WTC11 (cell line): ENCODE measurements around the gene MAP4K3. TPM values are rescaled to one million over a fixed set of nuclear protein-coding genes. Genes with fewer than 3 reads are reported as not detected.
A peak's percentile ranks its signal among the peaks of the same experiment; 100 is the strongest.

Experiments used
- ATAC-seq: fragments of 200-7000 bp; cut with Tn5 transposase; 2 replicates; pipeline ENCODE4 v1.10.0; 2021; ENCODE audit warnings: mild to moderate bottlenecking, moderate library complexity
- CTCF ChIA-PET: fragments of 300-600 bp; sonication (Branson Sonifier 250); formaldehyde crosslinking; loops from one replicate; lab custom pipeline; 2021; ENCODE audit warnings: antibody characterized with exemption; lab: Charles Lee
- POLR2A ChIA-PET: fragments of 350-600 bp; sonication (Branson Sonifier 250); formaldehyde crosslinking; loops from one replicate; lab custom pipeline; 2021; ENCODE audit warnings: antibody characterized with exemption; lab: Charles Lee
- DNase-seq: peaks from one replicate; pipeline ENCODE4 v3.0.0; 2021; ENCODE audit warnings: low spot score
- H3K27ac Mint-ChIP-seq: 2 replicates; pipeline ENCODE4 v1.8.0; 2021; ENCODE audit warnings: mixed read lengths
- H3K27me3 Mint-ChIP-seq: 2 replicates; pipeline ENCODE4 v1.8.0; 2021; ENCODE audit warnings: low read depth, mild to moderate bottlenecking, moderate library complexity, mixed read lengths
- H3K36me3 Mint-ChIP-seq: 2 replicates; pipeline ENCODE4 v1.8.0; 2021; ENCODE audit warnings: mixed read lengths
- H3K4me1 Mint-ChIP-seq: 2 replicates; pipeline ENCODE4 v1.8.0; 2022; ENCODE audit warnings: mixed read lengths
- H3K4me3 Mint-ChIP-seq: 2 replicates; pipeline ENCODE4 v1.8.0; 2021; ENCODE audit warnings: mild to moderate bottlenecking, moderate library complexity, mixed read lengths
- H3K9me3 Mint-ChIP-seq: 2 replicates; pipeline ENCODE4 v1.8.0; 2021; ENCODE audit warnings: mixed read lengths
- ARID4B ChIP-seq: sonication (generic); formaldehyde crosslinking; IDR thresholded peaks from 2 replicates; pipeline ENCODE4 v1.8.0; 2023; ENCODE audit warnings: missing genetic modification reagents, mild to moderate bottlenecking, borderline replicate concordance
- ATF1 ChIP-seq: sonication (generic); formaldehyde crosslinking; IDR thresholded peaks from 2 replicates; pipeline ENCODE4 v1.8.1; 2023; ENCODE audit warnings: mild to moderate bottlenecking, moderate library complexity, missing genetic modification reagents
- ATF6 ChIP-seq: sonication (generic); formaldehyde crosslinking; IDR thresholded peaks from 2 replicates; pipeline ENCODE4 v1.8.1; 2023; ENCODE audit warnings: mild to moderate bottlenecking, missing genetic modification reagents
- CBFB ChIP-seq: sonication (generic); formaldehyde crosslinking; IDR thresholded peaks from 2 replicates; pipeline ENCODE4 v1.8.1; 2022; ENCODE audit warnings: mild to moderate bottlenecking, low read depth, missing genetic modification reagents
- E2F4 ChIP-seq: sonication (generic); formaldehyde crosslinking; IDR thresholded peaks from 2 replicates; pipeline ENCODE4 v1.8.1; 2022; ENCODE audit warnings: low read depth, mild to moderate bottlenecking, moderate library complexity, missing genetic modification reagents, borderline replicate concordance
- FOXJ3 ChIP-seq: sonication (generic); formaldehyde crosslinking; IDR thresholded peaks from 2 replicates; pipeline ENCODE4 v1.9.0; 2021; ENCODE audit warnings: missing genetic modification reagents, mild to moderate bottlenecking, borderline replicate concordance
- FOXP4 ChIP-seq: sonication (generic); formaldehyde crosslinking; IDR thresholded peaks from 2 replicates; pipeline ENCODE4 v1.8.0; 2022; ENCODE audit warnings: mild to moderate bottlenecking, missing genetic modification reagents
- GABPB1 ChIP-seq: sonication (generic); formaldehyde crosslinking; IDR thresholded peaks from 2 replicates; pipeline ENCODE4 v1.8.1; 2023; ENCODE audit warnings: mild to moderate bottlenecking, missing genetic modification reagents
- IRF1 ChIP-seq: sonication (generic); formaldehyde crosslinking; IDR thresholded peaks from 2 replicates; pipeline ENCODE4 v1.8.0; 2023; ENCODE audit warnings: missing genetic modification reagents
- JAZF1 ChIP-seq: fragments of 250-450 bp; sonication (Bioruptor Pico); IDR thresholded peaks from 2 replicates; pipeline ENCODE4 v1.9.0; 2021; ENCODE audit warnings: moderate library complexity, mild to moderate bottlenecking, inconsistent platforms
- MLX ChIP-seq: sonication (generic); formaldehyde crosslinking; IDR thresholded peaks from 2 replicates; pipeline ENCODE4 v1.8.1; 2023; ENCODE audit warnings: mild to moderate bottlenecking, missing genetic modification reagents, moderate library complexity
- NFATC4 ChIP-seq: fragments of 250-450 bp; sonication (Bioruptor Pico); IDR thresholded peaks from 2 replicates; pipeline ENCODE4 v1.9.0; 2021; ENCODE audit warnings: mild to moderate bottlenecking
- OVOL2 ChIP-seq: fragments of 250-450 bp; sonication (Bioruptor Pico); IDR thresholded peaks from 2 replicates; pipeline ENCODE4 v1.9.0; 2021; ENCODE audit warnings: mild to moderate bottlenecking, borderline replicate concordance
- RELA ChIP-seq: sonication (generic); formaldehyde crosslinking; IDR thresholded peaks from 2 replicates; pipeline ENCODE4 v1.8.1; 2022; ENCODE audit warnings: missing genetic modification reagents, mild to moderate bottlenecking, borderline replicate concordance
- RORB ChIP-seq: fragments of 250-450 bp; sonication (Bioruptor Pico); IDR thresholded peaks from 2 replicates; pipeline ENCODE4 v1.9.0; 2021; ENCODE audit warnings: mild to moderate bottlenecking
- SMAD4 ChIP-seq: sonication (generic); formaldehyde crosslinking; IDR thresholded peaks from 2 replicates; pipeline ENCODE4 v1.8.0; 2022; ENCODE audit warnings: mild to moderate bottlenecking, missing genetic modification reagents
- SP1 ChIP-seq: sonication (generic); formaldehyde crosslinking; conservative IDR thresholded peaks from 2 replicates; pipeline ENCODE4 v1.8.1; 2022; ENCODE audit warnings: missing genetic modification reagents
- USF1 ChIP-seq: sonication (generic); formaldehyde crosslinking; IDR thresholded peaks from 2 replicates; pipeline ENCODE4 v1.8.0; 2022; ENCODE audit warnings: mild to moderate bottlenecking, missing genetic modification reagents
- ZMAT4 ChIP-seq: fragments of 250-450 bp; sonication (Bioruptor Pico); IDR thresholded peaks from 2 replicates; pipeline ENCODE4 v1.9.0; 2021; ENCODE audit warnings: mild to moderate bottlenecking
- total RNA-seq: library from RNA; stranded (reverse); gene quantifications from 3 replicates; pipeline ENCODE4 v1.2.3, GENCODE V29; 2021

The MAP4K3 gene
- total RNA-seq, 1 experiment from 2014 or later: 73.2 TPM

- TF ChIP-seq E2F4 (no peak), OVOL2 (CRISPR knock-in tag) (no peak), SP1 (CRISPR knock-in tag) (no peak), ATF6 (CRISPR knock-in tag) (no peak), CBFB (CRISPR knock-in tag) (no peak)
These were observed 167.1 kb downstream of the MAP4K3 start (continued) for GRCh38 chr2:39269941-39270340.

GRCh38 chr2:39266916-39267434 is 170.1 kb downstream of the MAP4K3 start:
- H3K27ac Mint-ChIP-seq: no peak overlapping the region
- H3K4me3 Mint-ChIP-seq: no peak overlapping the region
- POLR2A ChIA-PET: no interaction called here
- H3K4me1 Mint-ChIP-seq: peaks cover 13% of the 10 kb centered on the region
- no peaks in the 10 kb centered on the region for H3K9me3 Mint-ChIP-seq
- H3K36me3 Mint-ChIP-seq: peaks cover 21% of the 10 kb centered on the region
- CTCF ChIA-PET: no interaction called here
- no peaks in the 10 kb centered on the region for H3K27me3 Mint-ChIP-seq
- TF ChIP-seq GABPB1 (CRISPR knock-in tag): no peak
- TF ChIP-seq USF1 (CRISPR knock-in tag): no peak
- no peak for TF ChIP-seq IRF1 (CRISPR knock-in tag)
- no peak for TF ChIP-seq FOXJ3
- no peak for TF ChIP-seq RELA (CRISPR knock-in tag)
- TF ChIP-seq NFATC4 (CRISPR knock-in tag): no peak
- TF ChIP-seq SMAD4 (CRISPR knock-in tag): no peak
- no peak for TF ChIP-seq E2F4
- no peak for TF ChIP-seq MLX (CRISPR knock-in tag)
- TF ChIP-seq RORB (CRISPR knock-in tag): no peak
- no peak for TF ChIP-seq JAZF1 (CRISPR knock-in tag)
- ATAC-seq (no peak), DNase-seq (no peak)

GRCh38 chr2:39266139-39266805 is 170.8 kb downstream of the MAP4K3 start:
- POLR2A ChIA-PET: no interaction called here
- H3K4me1 Mint-ChIP-seq: peaks cover 13% of the 10 kb centered on the region
- H3K27ac Mint-ChIP-seq: peak overlapping the region; percentile 3; the same call in 1 of the 2 replicates
- no peak overlapping the region for H3K4me3 Mint-ChIP-seq
- no peak for DNase-seq
- H3K9me3 Mint-ChIP-seq: no peaks in the 10 kb centered on the region
- peaks cover 18% of the 10 kb centered on the region for H3K36me3 Mint-ChIP-seq
- H3K27me3 Mint-ChIP-seq: no peaks in the 10 kb centered on the region
- no peak for ATAC-seq
- CTCF ChIA-PET: no interaction called here
- TF ChIP-seq ATF1 (CRISPR knock-in tag): no peak
- no peak for TF ChIP-seq RELA (CRISPR knock-in tag)
- TF ChIP-seq FOXP4 (CRISPR knock-in tag): no peak
- no peak for TF ChIP-seq NFATC4 (CRISPR knock-in tag)
- TF ChIP-seq ZMAT4 (CRISPR knock-in tag): no peak
- no peak for TF ChIP-seq ARID4B
